HepG2 (cell line): ENCODE data around the gene KHNYN. TPM values are rescaled to one million over a fixed set of nuclear protein-coding genes. Genes with fewer than 3 reads are reported as not detected.
A peak's percentile ranks its signal among the peaks of the same experiment; 100 is the strongest.

Experiments
- ATAC-seq: fragments of 200-7000 bp; cut with Tn5 transposase; 3 replicates; pipeline ENCODE4 v1.9.1; 2020; ENCODE audit warnings: mild to moderate bottlenecking, moderate library complexity
- BruUV-seq: library from RNA; stranded (reverse); fragments of 400-500 nt; replicated peaks from 2 replicates; lab custom pipeline; 2021; lab: Mats Ljungman, UMichigan
- CTCF ChIA-PET: fragments of 300-600 bp; formaldehyde crosslinking; extraction: SDS; loops from one replicate; lab custom pipeline; 2021; ENCODE audit warnings: low total read pairs, inconsistent platforms, low intra/inter-chr PET ratio; lab: Yijun Ruan, JAX
- POLR2A ChIA-PET: fragments of 350-600 bp; sonication (Branson Sonifier 250); formaldehyde crosslinking; loops from one replicate; lab custom pipeline; 2020; ENCODE audit warnings: antibody characterized with exemption, inconsistent platforms; lab: Yijun Ruan, JAX
- DNase-seq: peaks from one replicate; pipeline ENCODE4 v3.0.0-alpha.2; 2015; ENCODE audit warnings: low spot score
- FAIRE-seq: peaks from 3 replicates; lab custom pipeline; 2011; peaks lifted over from hg19 to GRCh38; lab: Jason Lieb, UNC
- H2AFZ ChIP-seq: one replicate; pipeline ENCODE4 v1.6.1; 2011; ENCODE audit warnings: low read length, inconsistent platforms
- H3K27ac ChIP-seq: fragments of 300-600 bp; 3 replicates; pipeline ENCODE4 v1.8.0; 2011; ENCODE audit warnings: mixed run types, mild to moderate bottlenecking, mixed read lengths, low read length, inconsistent platforms; ENCODE audit not compliant: insufficient read depth; ENCODE audit errors: extremely low read length
- H3K27me3 ChIP-seq, 2 experiments: fragments of 200-600 bp in 1 of 2; 2 replicates in 1 of 2; 3 replicates in 1 of 2; pipeline versions ENCODE4 v1.6.0 to v1.8.0; 2011; ENCODE audit warnings: low read length in 2 of 2, mild to moderate bottlenecking in 2 of 2, moderate library complexity in 2 of 2, inconsistent platforms in 1 of 2; ENCODE audit not compliant: insufficient read depth in 2 of 2, control insufficient read depth in 1 of 2
- H3K36me3 ChIP-seq, 2 experiments: fragments of 200-600 bp in 1 of 2; replicated peaks in 1 of 2; 2 replicates in 1 of 2; 3 replicates in 1 of 2; pipeline versions ENCODE4 v1.5.1 to v1.8.0; 2011; ENCODE audit warnings: low read length in 2 of 2, inconsistent platforms in 1 of 2; ENCODE audit not compliant: insufficient read depth in 2 of 2, control insufficient read depth in 1 of 2
- H3K4me1 ChIP-seq: 2 replicates; pipeline ENCODE4 v1.5.1; 2012; ENCODE audit warnings: low read length, inconsistent platforms; ENCODE audit not compliant: insufficient read depth
- H3K4me2 ChIP-seq: 2 replicates; pipeline ENCODE4 v1.6.0; 2011; ENCODE audit warnings: low read depth, low read length, inconsistent platforms
- H3K4me3 ChIP-seq, 3 experiments: fragments of 200-600 bp in 1 of 3; sonication (generic), shearing (Covaris generic) in 1 of 3; replicated peaks in 1 of 3; 2 replicates each; pipeline ENCODE4 v1.5.1; 2011 to 2016; ENCODE audit warnings: low read length in 3 of 3, inconsistent platforms in 2 of 3, low read depth in 2 of 3, mild to moderate bottlenecking in 2 of 3, control low read depth in 1 of 3, mixed read lengths in 1 of 3; ENCODE audit not compliant: insufficient read depth in 1 of 3
- H3K79me2 ChIP-seq: one replicate; pipeline ENCODE4 v1.6.1; 2011; ENCODE audit warnings: low read length, inconsistent platforms; ENCODE audit not compliant: insufficient read depth
- H3K9ac ChIP-seq: 2 replicates; pipeline ENCODE4 v1.6.0; 2011; ENCODE audit warnings: mild to moderate bottlenecking, low read depth, low read length, inconsistent platforms; ENCODE audit not compliant: insufficient read depth
- H3K9me3 ChIP-seq: 2 replicates; pipeline ENCODE4 v1.5.1; 2012; ENCODE audit warnings: mild to moderate bottlenecking, low read length
- H4K20me1 ChIP-seq: 2 replicates; pipeline ENCODE4 v1.6.0; 2011; ENCODE audit warnings: inconsistent platforms, mild to moderate bottlenecking, low read length, moderate library complexity; ENCODE audit not compliant: insufficient read depth
- ASH2L ChIP-seq: fragments of 300-600, 200-600 bp; sonication (generic); IDR thresholded peaks from 2 replicates; pipeline ENCODE4 v1.7.0; 2017; ENCODE audit warnings: low read depth, mild to moderate bottlenecking, moderate library complexity, mixed read lengths, low read length; ENCODE audit not compliant: insufficient read length
- ATF5 ChIP-seq: sonication (generic); formaldehyde crosslinking; IDR thresholded peaks from 2 replicates; pipeline ENCODE4 v1.4.0; 2020; ENCODE audit warnings: mild to moderate bottlenecking, low read depth, missing genetic modification reagents
- FOXK1 ChIP-seq: sonication (generic); formaldehyde crosslinking; IDR thresholded peaks from 2 replicates; pipeline ENCODE4 v1.4.0; 2020; ENCODE audit warnings: low read depth, missing genetic modification reagents, borderline replicate concordance
- FOXM1 ChIP-seq: sonication (generic); formaldehyde crosslinking; IDR thresholded peaks from 2 replicates; pipeline ENCODE4 v1.5.0; 2020; ENCODE audit warnings: missing genetic modification reagents
- GFI1 ChIP-seq: sonication (generic); formaldehyde crosslinking; IDR thresholded peaks from 2 replicates; pipeline ENCODE4 v1.5.0; 2020; ENCODE audit warnings: missing genetic modification reagents, mild to moderate bottlenecking, borderline replicate concordance
- HOMEZ ChIP-seq: IDR thresholded peaks from 2 replicates; pipeline ENCODE4 v1.6.1; 2016; ENCODE audit warnings: low read depth
- NFIB ChIP-seq: sonication (generic); formaldehyde crosslinking; IDR thresholded peaks from 2 replicates; pipeline ENCODE4 v1.9.0; 2021; ENCODE audit warnings: missing genetic modification reagents, mild to moderate bottlenecking, borderline replicate concordance
- NR0B2 ChIP-seq: sonication (generic); formaldehyde crosslinking; IDR thresholded peaks from 2 replicates; pipeline ENCODE4 v1.4.0; 2020; ENCODE audit warnings: mild to moderate bottlenecking, missing genetic modification reagents
- POLR2G ChIP-seq: fragments of 200-400 bp; formaldehyde crosslinking; IDR thresholded peaks from 2 replicates; pipeline ENCODE4 v1.6.1; 2018; ENCODE audit warnings: mild to moderate bottlenecking, low read depth, low read length, moderate library complexity
- RBM22 ChIP-seq: fragments of 200-400 bp; formaldehyde crosslinking; optimal IDR thresholded peaks from 2 replicates; pipeline ENCODE3; 2017; ENCODE audit warnings: mild to moderate bottlenecking, low read length, moderate library complexity
- TFDP1 ChIP-seq: IDR thresholded peaks from 2 replicates; pipeline ENCODE4 v1.6.1; 2016; ENCODE audit warnings: missing compliant biosample characterization, missing genetic modification reagents, borderline replicate concordance
- TGIF2 ChIP-seq: IDR thresholded peaks from 2 replicates; pipeline ENCODE4 v1.6.1; 2016; ENCODE audit warnings: control low read depth, missing compliant biosample characterization
- TRAFD1 ChIP-seq: sonication (generic); formaldehyde crosslinking; IDR thresholded peaks from 2 replicates; pipeline ENCODE4 v1.5.1; 2020; ENCODE audit warnings: missing genetic modification reagents, mild to moderate bottlenecking, borderline replicate concordance
- ZNF143 ChIP-seq: sonication (generic); formaldehyde crosslinking; IDR thresholded peaks from 2 replicates; pipeline ENCODE4 v1.4.0; 2020; ENCODE audit warnings: missing genetic modification reagents
- ZNF225 ChIP-seq: sonication (generic); formaldehyde crosslinking; IDR thresholded peaks from 2 replicates; pipeline ENCODE4 v1.4.0; 2020; ENCODE audit warnings: mild to moderate bottlenecking, missing genetic modification reagents
- ZNF232 ChIP-seq: sonication (generic); formaldehyde crosslinking; IDR thresholded peaks from 2 replicates; pipeline ENCODE4 v1.4.0; 2020; ENCODE audit warnings: missing genetic modification reagents, borderline replicate concordance
- ZNF557 ChIP-seq: sonication (generic); formaldehyde crosslinking; IDR thresholded peaks from 2 replicates; pipeline ENCODE4 v1.4.0; 2020; ENCODE audit warnings: missing genetic modification reagents
- WGBS: methylation state at CpG from one replicate; pipeline ENCODE4 v1.1.6; 2017; ENCODE audit warnings: low lambda C conversion rate; 5-methylcytosine and 5-hydroxymethylcytosine counted together
- in situ Hi-C: cut with HindIII; loops from 2 replicates; pipeline ENCODE4 v1.10.0; 2017; ENCODE audit warnings: low pct_unique_long_range_greater_than_20kb; ENCODE audit not compliant: extremely low pct_ligation_motif_present
- intact Hi-C: fragments of 100-400 bp; cut with micrococcal nuclease; formaldehyde crosslinking; loops from one replicate; pipeline ENCODE4 v1.10.0; 2022; ENCODE audit not compliant: unreplicated experiment
- polyA plus RNA-seq, 8 experiments: library from polyadenylated mRNA; depleted of rRNA in 3 of 8; stranded (reverse) in 7 of 8; unstranded in 1 of 8; fragments of >200 nt; fragmentation: Illumina TruSeq in 4 of 8; extraction: Trizol in 4 of 8; gene quantifications; 2 replicates each; pipeline versions ENCODE4 v1.2.1 to v1.2.3, GENCODE V29; 2011 to 2016; ENCODE audit warnings: low read depth in 4 of 8, missing spikeins in 1 of 8, mixed read lengths in 1 of 8; ENCODE audit not compliant: insufficient read depth in 1 of 8
- total RNA-seq, 5 experiments: library from RNA; depleted of rRNA; stranded (reverse); fragments of >200 nt; fragmentation: Illumina TruSeq; extraction: Trizol; gene quantifications; 2 replicates each; pipeline ENCODE4 v1.2.3, GENCODE V29; 2016; ENCODE audit warnings: low read depth in 1 of 5

KHNYN gene
- total and polyA plus RNA-seq, 2 of the 13 experiments (the other 11 are each of a cell fraction or from before 2014, with no cell fraction given) = 52.8 to 75.7 TPM

- ATAC-seq (no peak), DNase-seq (no peak), FAIRE-seq (no peak)
- Histone ChIP-seq H3K4me2 (no peak overlapping the region), H3K4me3 (no peak overlapping the region), H3K9ac (no peak overlapping the region), H4K20me1 (peaks cover 5% of the 10 kb centered on the region; the same call in 1 of the 2 replicates), H3K9me3 (no peaks in the 10 kb centered on the region), H3K4me1 (peaks cover 24% of the 10 kb centered on the region), H3K27ac (no peak overlapping the region), H3K27me3 (no peaks in the 10 kb centered on the region; a peak in 1 of 5 replicates), H3K79me2 (peaks cover 13% of the 10 kb centered on the region), H3K36me3 (peaks cover 53 to 74% of the 10 kb centered on the region in 2 experiments), H2AFZ (no peak overlapping the region)
- ChIA-PET CTCF (interaction anchor here (0.7 to 11.8 kb wide), 7 partner anchors 25 to 121 kb away, joined by 3 to 295 read pairs (median 5); partner anchors contain the start of genes ADCY4 and NFATC4), POLR2A (interaction anchor here (0.6 to 4.1 kb wide), 15 partner anchors 10 to 1115 kb away, joined by 3 to 39 read pairs (median 6); partner anchors contain the start of genes CIDEB, DHRS1, IPO4 and NOP9)
- BruUV-seq = no TSS peak
- intact Hi-C loops (loop anchor here (10.0 kb wide), 1 partner anchor 852 kb away; no protein-coding TSS in a partner anchor), in situ Hi-C loops (loop anchor here (10.0 kb wide), 1 partner anchor 192 kb away; the partner anchor contains the start of gene TINF2)
- WGBS = 93% methylated on average over 12 of the region's 12 CpGs
- TF ChIP-seq TRAFD1 (CRISPR knock-in tag) = no peak
- no peak for TF ChIP-seq ZNF557 (CRISPR knock-in tag)
- no peak for TF ChIP-seq TFDP1 (CRISPR knock-in tag)
- TF ChIP-seq FOXK1 (CRISPR knock-in tag) = no peak
- peak; percentile 56 for TF ChIP-seq POLR2G
- TF ChIP-seq ATF5 (CRISPR knock-in tag) = 0 out of 2 replicates have a peak, but pooled peaks have one; percentile 49
- 0 out of 2 replicates have a peak, but pooled peaks have one; percentile 4 for TF ChIP-seq ZNF143
- no peak for TF ChIP-seq GFI1 (CRISPR knock-in tag)
- TF ChIP-seq RBM22 = peak; percentile 78
- 0 out of 2 replicates have a peak, but pooled peaks have one; percentile 50 for TF ChIP-seq FOXM1 (CRISPR knock-in tag)
- TF ChIP-seq ASH2L = no peak
- TF ChIP-seq ZNF232 (CRISPR knock-in tag) = peak; percentile 3; the same call in 1 of the 2 replicates
- peak; percentile 87; the same call in 1 of the 2 replicates for TF ChIP-seq ZNF225
- TF ChIP-seq HOMEZ (CRISPR knock-in tag) = no peak
- TF ChIP-seq NR0B2 = peak; percentile 55; the same call in 1 of the 2 replicates
- no peak for TF ChIP-seq NFIB (CRISPR knock-in tag)
- no peak for TF ChIP-seq TGIF2 (CRISPR knock-in tag)
Observed at GRCh38 chr14:24437020-24437735, 7.4 kb downstream of the KHNYN start.
